GM21528 (cell line): ENCODE data around the gene ZMIZ1.

Experiments
- ATAC-seq: cut with Tn5 transposase; IDR thresholded peaks from one replicate; pipeline ENCODE4 v1.9.1; 2021; ENCODE audit warnings: mild to moderate bottlenecking, moderate library complexity; ENCODE audit not compliant: unreplicated experiment, low FRiP score

The ZMIZ1 gene

GRCh38 chr10:79219322-79219957 is 150.7 kb downstream of the ZMIZ1 start:
- ATAC-seq = no peak

- ATAC-seq = no peak
Observed at GRCh38 chr10:79220307-79220706, 151.5 kb downstream of the ZMIZ1 start.

- no peak for ATAC-seq
Observed at GRCh38 chr10:79221110-79222051, 152.6 kb downstream of the ZMIZ1 start.

- ATAC-seq = no peak
Observed at GRCh38 chr10:79222186-79222585, 153.4 kb downstream of the ZMIZ1 start.

GRCh38 chr10:79223091-79224048 is 154.6 kb downstream of the ZMIZ1 start:
- no peak for ATAC-seq

GRCh38 chr10:79224263-79224949 is 155.6 kb downstream of the ZMIZ1 start:
- no peak for ATAC-seq

- ATAC-seq = no peak
Observed at GRCh38 chr10:79224992-79225391, 156.2 kb downstream of the ZMIZ1 start.

GRCh38 chr10:79226391-79227245 is 157.9 kb downstream of the ZMIZ1 start:
- no peak for ATAC-seq

GRCh38 chr10:79229071-79229541 is 160.3 kb downstream of the ZMIZ1 start:
- no peak for ATAC-seq

- no peak for ATAC-seq
Observed at GRCh38 chr10:79229830-79230327, 161.1 kb downstream of the ZMIZ1 start.

GRCh38 chr10:79230328-79230830 is 161.6 kb downstream of the ZMIZ1 start:
- ATAC-seq = no peak

- no peak for ATAC-seq
Observed at GRCh38 chr10:79230850-79231249, 162.1 kb downstream of the ZMIZ1 start.

- no peak for ATAC-seq
Observed at GRCh38 chr10:79231908-79232307, 163.1 kb downstream of the ZMIZ1 start.

- ATAC-seq = no peak
Observed at GRCh38 chr10:79232864-79233263, 164.1 kb downstream of the ZMIZ1 start.

GRCh38 chr10:79234391-79235315 is 165.9 kb downstream of the ZMIZ1 start:
- no peak for ATAC-seq

GRCh38 chr10:79235765-79236432 is 167.1 kb downstream of the ZMIZ1 start:
- no peak for ATAC-seq

- ATAC-seq = no peak
Observed at GRCh38 chr10:79236433-79236765, 167.6 kb downstream of the ZMIZ1 start.
